Mucosa of gallbladder (tissue), 1 donor: ENCODE measurements around the gene APAF1. TPM values are rescaled to one million over a fixed set of nuclear protein-coding genes. Genes with fewer than 3 reads are reported as not detected.

Source experiments
- DNase-seq: peaks from one replicate; pipeline ENCODE4 v3.0.0-alpha.2; 2020; ENCODE audit warnings: low spot score
- total RNA-seq: library from RNA; stranded (reverse); gene quantifications from one replicate; pipeline ENCODE4 v1.2.1, GENCODE V29; 2021
- donor health status: DM: no; HTN: no; CAD: no.

The APAF1 gene
- total RNA-seq, 1 donor from 2014 or later: 22.3 TPM

DNA sequence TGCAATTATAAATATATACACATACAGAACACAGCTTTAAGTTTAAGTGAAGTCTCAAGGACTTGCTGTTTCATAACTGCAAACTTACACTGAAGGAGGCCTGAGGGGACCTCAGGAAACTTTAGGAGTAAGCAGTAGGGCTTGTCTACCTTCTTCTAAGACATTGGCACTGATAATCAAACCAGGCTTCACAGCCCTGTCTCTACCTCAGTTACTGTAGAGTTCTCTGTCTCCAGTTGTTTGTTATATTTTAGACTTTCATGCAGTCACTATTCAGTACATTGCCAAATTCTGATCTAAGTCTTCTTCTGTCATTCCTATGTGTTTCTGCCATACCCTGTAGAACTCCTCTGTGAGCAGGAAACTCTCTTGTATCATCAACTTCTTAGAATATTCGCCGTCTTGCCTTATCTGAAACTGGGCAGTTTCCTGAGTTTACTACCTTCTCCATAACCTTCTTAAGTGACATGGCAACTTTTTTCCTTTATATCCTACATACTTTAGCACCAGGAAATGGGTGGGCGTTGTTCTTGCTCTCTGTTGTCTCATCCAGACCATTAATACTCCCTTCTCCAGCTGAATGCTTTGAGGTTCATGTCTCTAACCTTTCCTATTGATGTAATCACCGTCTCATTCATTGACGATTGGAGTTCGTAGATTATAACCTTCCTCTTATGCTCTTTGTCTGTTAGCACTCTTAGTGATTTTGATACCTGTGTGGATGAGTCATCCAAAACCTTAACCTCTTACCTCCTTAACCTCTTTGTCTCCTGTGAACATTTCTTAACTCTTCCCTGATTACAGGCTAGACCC lies 11.4 kb downstream of the APAF1 start:
- no peak for DNase-seq

DNA sequence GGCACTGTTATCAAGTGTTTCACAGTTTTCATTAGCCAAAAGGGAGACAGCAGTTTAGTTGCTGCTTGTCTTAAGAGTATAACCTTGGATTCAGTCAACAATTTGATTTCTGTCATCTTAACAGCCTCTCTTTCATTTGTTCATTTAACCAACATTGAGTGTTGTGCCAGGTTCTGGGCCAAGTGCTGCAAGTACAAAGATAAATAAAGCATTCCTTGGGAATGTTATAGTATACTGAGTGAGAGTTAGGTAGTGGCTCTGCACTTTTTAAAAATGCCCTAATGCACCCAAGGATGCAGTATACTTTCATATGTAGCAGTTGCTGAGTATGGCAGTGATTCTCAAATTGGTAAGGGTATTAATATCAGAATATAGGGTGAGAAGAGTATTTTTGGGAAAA lies 15.4 kb downstream of the APAF1 start:
- DNase-seq: no peak

DNA sequence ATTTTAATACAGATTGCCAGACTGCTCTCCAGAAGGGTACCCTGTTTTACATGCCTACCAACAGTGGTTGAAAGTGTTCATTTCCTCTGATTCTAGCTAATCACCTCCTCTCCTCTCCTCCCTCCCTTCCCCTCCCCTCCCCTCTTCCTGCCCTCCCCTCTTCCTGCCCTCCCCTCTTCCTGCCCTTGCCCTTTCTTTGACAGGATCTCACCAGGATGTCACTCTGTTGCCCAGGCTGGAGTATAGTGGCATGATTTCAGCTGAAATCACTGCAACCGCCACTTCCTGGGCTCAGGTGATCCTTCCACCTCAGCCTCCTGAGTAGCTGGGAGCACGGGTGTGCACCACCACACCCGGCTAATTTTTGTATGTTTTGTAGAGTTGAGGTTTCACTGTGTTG lies 24.7 kb downstream of the APAF1 start:
- DNase-seq: no peak

DNA sequence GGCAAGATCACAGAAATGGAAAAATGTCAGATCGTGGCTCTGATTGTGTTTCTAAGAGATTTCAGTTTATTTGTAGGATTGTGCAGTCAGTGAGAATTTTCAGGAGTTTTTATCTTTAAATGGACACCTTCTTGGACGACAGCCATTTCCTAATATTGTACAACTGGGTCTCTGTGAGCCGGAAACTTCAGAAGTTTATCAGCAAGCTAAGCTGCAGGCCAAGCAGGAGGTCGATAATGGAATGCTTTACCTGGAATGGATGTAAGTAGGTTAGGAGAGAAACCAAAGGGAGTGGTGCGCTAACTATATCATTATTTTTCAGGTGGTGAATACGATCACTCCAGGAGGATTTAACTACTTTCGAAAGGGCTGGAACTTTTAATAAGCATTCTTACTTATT lies 26.4 kb downstream of the APAF1 start:
- peak; percentile 27 for DNase-seq

DNA sequence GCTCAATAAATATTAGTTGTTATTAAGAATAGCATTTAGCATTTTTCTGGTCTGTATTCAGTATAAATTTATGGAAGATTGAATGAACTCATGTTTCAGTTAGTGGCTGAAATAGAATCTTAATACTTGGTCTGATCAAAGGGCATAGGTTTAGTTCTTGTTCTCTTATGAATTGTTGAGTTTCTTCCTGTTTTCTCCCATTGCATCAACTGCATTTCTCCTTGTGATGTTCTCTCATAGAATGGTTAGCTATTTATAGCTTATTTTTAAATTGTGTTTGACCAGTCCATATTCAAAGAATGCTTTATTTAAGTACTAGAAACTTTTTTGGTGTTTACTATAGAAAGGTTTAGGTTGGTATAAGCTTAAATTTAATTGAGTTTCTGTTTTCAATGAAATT lies 29.8 kb downstream of the APAF1 start:
- no peak for DNase-seq

DNA sequence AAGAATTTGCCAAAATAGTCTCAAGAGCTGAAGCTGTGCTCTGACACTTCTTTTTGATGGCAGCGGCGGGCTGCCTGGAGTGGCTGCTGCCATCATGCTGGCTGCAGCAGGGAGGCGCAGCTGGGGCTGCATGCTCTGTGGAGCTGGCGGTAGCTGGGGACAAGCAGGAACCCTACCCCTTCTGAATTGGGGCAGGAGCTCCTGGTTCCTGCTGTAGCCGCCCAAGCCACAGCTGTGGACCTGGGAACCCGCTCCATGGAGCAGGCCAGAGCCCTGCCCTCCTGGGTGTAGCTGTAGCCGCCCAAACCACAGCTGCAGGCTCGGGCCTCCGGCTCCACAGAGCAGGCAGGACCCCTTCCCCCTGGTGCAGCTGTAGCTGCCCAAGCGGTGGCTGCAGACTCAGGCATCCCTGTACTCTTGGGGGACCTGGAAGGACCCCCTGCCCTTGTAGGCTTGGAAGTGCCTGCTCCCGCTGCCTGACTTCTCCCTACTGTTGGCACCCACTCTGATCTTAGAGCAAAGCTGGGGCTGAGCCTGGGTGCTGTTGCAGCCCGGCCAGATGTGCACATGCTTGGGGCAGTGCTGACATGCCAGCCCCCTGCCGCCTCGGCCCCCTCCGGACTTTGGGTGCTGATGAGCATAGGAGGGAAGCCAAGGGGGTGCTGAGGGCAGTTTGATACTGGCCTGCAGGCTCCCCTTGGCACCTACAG lies 33.3 kb downstream of the APAF1 start:
- no peak for DNase-seq

DNA sequence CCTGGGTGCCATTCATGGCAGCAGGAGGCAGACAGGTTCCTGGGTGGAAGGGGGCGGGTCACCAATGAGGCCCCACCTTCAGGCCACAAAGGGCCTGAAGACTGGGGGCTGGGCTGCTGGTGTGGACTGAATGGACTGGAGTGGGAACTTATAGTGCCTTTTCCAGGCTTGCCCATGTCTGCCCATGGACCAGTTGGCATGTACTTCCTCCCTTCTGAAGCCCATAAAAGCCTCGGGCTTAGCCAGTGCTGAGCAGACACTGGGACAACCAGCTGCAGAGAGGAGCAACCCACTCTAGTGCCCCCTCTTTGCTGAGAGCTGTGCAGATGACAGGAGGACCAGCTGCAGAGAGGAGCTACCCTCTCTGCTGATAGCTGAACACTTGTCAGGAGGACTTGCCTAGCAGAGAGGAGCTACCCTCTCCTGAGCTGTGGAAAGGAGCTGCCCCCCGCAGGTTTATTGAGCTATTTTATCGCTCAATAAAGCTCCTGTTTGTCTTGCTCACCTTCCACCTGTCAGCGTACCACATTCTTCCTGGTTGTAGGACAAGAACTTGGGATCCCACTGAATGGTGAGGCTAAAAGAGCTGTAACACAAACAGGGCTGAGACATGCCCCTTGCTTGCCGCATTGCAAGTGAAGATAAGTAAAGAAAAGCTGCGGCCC lies 34.0 kb downstream of the APAF1 start:
- DNase-seq: no peak

DNA sequence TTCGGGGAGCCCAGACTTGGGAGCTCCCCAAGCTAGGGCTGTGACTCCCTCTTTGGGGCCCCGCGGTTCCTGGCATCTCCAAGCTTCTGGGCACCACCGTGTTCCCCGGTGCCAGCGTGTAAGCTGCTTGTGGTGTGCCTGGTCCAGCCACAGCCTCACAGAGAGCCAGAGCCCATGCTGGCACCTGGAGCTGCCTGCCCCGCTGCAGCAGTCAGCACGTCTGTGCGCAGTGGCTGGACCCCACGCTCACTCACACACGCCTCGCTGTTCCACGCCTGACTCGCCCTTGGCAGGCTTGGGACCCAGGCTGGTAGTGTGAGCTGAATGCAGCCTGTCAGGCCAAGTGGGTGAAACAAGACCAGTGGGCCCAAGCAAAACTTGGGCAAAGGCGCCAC lies 34.5 kb downstream of the APAF1 start:
- no peak for DNase-seq

DNA sequence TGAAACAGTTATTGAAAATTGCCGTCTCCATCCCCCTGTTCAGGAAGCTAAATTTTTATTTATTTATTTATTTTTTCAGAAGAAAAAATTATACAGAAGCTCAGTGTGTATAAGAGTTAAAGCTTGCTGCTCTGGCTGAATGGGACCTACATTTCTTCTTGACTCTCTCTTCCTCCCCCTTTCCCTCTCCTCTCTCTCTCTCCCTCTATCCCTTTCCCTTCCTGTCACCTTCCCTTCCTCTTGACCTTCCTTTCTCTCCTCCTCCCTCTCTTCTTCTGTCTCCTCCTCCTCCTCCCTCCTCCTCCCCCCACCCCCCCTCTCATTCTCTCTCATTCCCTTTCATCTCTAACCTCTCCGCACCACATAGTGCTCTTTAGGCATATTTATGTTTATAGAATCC lies 39.1 kb downstream of the APAF1 start:
- DNase-seq: no peak

DNA sequence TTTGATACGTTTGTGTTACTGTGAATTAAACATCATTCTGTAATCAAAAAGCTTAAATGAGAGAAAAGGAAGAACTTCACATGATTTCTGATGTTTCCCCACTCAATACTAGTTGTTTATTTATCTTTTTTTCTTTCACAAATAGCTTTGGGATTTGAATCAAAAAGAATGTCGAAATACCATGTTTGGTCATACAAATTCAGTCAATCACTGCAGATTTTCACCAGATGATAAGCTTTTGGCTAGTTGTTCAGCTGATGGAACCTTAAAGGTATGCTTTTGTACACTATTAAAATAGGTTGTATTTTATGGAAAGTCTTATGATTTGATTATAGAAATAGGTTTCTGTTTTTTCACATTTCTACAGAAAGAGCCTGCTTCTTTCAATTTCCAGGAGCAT lies 41.5 kb downstream of the APAF1 start:
- no peak for DNase-seq

DNA sequence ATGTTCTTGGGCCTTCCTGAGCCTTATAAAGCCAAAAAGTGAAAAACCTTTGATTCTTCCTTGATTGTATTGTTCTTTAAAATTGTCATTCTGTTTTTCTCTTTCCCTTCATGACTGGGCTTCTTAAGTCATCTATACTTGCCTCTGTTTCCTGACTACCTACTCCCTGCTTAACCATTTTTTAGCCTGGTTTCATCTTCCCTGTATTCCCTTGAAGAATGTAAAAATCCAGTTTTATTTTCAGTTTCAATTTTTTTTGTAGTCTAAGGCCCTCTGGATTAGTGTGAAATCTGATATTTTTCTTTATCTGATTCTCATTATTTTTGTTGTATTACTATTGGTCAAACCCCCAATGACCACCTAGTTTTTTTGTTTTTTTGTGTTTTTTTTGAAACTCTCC lies 46.3 kb downstream of the APAF1 start:
- no peak for DNase-seq

DNA sequence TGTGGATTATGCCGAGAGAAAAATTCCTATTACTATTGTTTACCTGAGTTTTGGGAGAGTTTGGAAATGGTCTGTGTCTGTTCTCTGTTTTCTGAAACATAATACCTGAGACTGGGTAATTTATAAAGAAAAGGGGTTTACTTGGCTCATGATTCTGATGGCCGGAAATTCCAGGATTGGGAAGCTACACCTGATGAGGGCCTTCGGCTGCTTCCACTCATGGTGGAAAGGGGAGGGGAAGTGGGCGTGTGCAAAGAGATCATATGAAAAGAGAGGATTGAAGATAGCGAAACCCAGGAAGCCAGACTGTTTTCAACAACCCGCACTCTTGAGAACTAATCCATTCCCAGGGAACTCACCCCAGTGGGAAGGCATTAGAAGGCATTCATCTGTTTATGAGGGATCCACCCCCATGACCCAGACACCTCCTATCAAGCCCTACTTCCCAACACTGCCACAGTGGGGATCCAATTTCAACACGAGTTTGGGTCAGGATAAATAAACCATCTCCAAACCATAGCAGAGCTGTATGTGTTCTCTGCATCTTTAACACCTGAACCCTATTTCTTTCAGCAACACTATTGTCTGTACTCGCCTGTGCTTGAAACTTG lies 51.1 kb downstream of the APAF1 start:
- DNase-seq: no peak

DNA sequence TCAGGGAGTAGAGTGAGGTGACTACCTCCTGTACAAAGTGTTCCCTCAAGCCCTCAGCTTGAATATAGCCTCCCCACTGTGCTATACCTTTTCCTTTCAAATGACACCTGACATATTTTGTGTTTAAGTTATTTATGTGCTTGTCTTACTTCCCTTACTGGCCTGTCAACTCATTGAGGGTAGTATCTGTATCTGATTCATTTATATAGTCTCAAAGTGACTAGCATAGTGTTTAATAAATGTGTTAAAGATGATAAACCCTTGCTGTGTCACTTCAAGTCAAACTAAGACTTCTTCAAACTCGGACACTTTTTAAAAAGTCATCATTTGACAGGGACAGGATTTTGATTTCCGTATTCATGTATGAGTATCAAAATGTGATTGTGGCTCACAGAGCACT lies 52.1 kb downstream of the APAF1 start:
- DNase-seq: no peak

DNA sequence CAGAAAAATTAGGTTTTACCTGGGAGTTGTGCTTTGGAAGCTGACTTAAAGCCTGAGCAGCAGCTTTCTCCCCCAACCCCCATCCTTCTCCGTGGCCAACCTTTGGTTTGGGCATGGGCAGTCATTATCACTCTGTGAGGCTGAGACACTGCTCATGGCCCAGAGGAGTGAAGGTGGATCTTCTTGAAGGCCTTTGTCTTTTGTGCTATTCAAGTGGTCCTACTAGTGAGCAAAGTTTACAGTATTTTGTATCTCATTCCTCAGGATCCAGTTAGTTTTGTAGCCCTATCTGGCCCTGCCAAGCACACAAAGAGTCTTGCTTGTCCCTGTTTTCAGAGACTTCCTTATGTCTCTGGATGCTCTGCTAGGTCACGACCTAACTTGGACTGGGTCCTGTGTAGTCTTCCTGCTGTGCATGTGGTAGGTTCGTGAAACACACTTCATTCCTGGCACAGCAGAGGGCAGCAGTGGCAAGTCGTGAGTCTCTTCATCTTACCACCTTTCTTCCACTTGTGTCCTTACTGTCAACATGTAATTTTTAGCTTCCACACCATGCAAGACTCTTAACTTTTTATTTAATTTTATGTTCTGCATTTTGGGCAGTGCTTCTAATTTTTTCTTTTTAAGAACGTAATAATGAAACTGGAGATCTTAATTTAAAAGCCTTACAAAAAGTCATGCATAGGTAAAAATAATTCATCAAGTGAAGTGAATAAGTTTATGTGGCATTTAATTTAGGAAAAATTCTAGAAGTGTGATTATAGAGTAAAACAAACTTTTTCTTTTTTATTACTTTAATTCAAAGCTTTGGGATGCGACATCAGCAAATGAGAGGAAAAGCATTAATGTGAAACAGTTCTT lies 53.7 kb downstream of the APAF1 start:
- DNase-seq: peak; percentile 59

DNA sequence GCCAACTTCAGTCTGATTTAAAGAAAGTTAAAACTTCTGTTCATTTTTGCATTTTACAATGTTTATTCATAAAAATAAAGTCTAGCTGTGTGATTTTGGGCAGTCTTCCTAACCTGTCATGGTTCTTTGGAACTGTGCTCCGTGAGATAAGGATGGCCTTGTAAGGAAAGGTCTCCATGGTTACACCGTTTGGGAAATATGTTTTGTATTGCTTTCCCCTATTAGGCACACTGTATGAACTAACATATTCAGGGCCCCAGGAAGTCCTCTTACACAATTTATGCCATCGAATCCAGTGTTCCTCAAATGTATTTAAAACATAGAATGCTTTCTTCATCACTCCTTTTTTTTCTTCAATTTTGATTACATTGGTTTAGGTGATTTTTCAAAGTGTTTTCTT lies 54.5 kb downstream of the APAF1 start:
- no peak for DNase-seq

DNA sequence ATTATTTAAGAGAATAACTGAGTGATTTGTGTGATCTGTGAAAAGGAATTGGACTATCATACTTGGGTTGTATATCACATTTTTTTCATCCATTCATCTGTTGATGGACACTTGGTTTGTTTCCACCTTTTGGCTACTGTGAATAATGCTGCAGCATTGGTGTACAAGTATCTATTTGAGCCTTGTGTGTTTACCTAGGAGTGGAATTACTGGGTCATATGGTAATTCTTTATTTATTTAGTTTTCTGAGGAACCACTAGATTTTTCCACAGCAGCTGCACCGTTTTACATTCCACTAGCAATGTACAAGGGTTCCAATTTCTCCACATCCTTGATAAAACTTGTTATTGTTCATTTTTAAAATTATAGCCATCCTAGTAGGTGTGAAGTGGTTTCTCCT lies 56.1 kb downstream of the APAF1 start:
- no peak for DNase-seq

DNA sequence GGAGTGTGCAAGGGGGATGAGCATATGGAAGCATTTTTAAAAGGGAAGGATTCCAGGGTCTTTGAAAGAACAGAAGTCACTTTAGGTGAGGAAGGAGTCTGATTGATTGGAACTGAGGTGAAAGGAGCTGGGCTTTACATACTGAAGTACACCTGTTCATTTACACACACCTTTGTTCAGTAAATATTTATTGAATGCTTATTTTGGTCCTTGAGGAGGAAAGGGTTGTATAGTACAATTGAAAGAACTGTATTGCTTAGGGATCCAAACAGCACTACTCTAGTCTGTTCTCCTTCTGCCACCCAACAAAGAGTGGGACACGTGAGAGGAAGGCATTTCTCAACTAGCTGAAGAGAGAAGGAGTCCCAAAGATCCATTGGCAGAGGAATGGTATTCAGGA lies 63.9 kb downstream of the APAF1 start:
- DNase-seq: no peak

DNA sequence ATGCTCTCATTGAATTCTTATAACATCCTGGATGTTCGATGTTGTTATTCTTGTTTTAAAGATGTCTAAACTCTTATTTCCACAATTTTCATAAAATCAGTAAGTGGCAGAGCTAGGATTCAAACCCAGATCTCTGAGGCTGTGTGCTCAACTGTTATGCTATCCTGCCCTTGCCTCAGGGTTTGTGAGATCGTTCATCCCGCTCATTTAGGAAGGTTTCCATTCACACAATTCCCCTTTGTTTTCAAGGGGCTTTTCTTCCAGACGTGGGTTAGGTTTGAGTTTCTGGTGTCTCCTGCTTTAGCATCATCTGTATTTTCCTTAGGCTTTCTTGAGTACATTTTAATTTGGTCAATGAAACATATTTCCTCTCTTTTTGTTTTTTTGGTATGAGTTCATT lies 69.3 kb downstream of the APAF1 start:
- no peak for DNase-seq

DNA sequence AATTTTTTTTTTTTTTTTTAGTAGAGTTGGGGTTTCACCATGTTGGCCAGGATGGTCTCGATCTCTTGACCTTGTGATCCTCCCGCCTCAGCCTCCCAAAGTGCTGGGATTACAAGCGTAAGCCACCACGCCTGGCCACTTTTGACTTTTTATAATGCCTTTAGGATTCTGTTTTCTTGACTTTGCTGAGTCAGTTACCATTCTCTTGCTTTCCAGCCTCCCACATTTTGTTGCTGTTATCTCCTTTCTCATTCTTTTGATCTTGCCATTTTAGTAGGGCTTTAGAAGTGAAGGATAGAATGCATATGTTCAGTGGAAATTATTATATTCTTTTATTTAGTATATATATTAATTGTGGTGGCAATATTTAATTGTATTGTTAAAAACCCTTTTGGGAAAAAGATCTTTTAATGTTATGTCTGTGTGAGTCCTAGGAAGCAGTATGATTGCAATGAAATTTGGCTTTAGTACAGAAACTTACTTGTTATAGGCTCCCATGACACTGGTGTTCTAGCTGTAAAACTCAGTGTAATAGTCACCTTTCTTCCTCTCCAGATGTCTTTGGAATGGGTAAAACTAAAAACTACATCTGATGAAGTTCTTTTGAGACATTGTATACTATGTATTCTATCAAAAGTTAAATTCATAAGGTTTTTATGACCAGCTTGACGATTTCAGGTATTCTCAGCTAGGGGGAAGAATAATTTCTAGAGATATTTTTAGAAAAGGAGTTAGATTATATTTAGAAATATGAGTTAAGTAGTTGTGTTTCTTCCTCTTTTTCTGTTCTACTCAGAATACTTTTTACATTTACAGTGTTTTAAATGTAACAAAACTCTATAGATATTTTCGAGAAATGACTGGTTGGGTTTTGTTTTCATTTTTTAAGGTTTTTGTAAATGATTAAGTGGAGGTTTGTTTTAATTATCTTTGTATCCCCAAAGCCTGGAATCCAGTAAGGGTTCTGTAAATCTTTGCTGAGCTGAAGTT lies 74.7 kb downstream of the APAF1 start:
- DNase-seq: no peak

DNA sequence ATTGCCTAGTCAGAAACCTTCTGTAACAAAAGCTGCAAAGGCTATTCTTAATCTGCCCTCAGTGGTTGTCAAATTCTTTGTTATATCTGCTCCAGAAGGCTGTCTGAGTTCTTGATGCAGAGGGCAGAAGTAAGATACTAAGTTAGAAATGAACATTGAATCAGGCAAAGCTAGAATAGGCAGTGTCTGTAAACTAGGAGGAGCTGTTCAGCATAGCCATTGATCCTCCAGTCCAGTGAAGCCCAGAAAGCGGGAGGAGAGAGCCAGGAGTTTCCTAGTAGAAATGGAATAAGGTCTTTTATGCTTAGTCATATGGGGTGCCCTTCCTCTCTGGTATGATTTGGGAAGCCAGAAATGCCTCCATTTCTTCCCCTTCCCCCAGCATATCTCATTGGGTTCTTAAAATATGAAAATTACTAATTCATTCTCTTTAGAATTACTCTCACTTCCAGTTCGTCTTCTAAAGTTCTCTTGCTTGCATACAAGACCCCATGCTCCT lies 76.2 kb downstream of the APAF1 start:
- no peak for DNase-seq
